HK-2 (cell line): ENCODE measurements around the gene EPB41L5.
"Not testable (repeated sequence)": the region's sequence is repeated elsewhere in the genome, so short reads cannot be mapped to it uniquely, and the experiment has no call there.

ENCODE experiments used
- DNase-seq: peaks from one replicate; pipeline ENCODE4 v3.0.0-alpha.2; 2018; ENCODE audit not compliant: unreplicated experiment

The EPB41L5 gene

GRCh38 chr2:120141300-120142069, 128.6 kb downstream of the EPB41L5 start:
- DNase-seq, result no peak

GRCh38 chr2:120142528-120143219, 129.8 kb downstream of the EPB41L5 start:
- DNase-seq, result no peak

DNA sequence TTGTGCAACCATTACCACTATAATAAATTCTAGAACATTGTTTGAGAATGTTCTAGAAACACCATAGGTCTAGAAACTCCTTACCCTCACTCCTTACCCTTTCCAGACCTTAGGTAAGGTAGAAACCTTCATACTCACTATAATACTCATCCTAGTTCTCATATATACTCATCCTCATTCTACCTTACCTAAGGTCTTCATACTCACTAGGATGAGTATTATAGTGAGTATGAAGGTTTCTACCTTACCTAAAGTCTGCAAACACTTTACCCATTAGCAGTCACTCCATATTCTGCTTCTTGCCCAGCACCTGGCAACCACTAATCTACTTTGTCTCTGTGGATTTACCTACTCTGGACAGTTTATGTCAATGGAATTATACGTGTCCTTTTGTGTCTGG, 135.4 kb downstream of the EPB41L5 start:
- DNase-seq, result no peak

GRCh38 chr2:120148669-120149068, 135.8 kb downstream of the EPB41L5 start:
- no peak for DNase-seq

GRCh38 chr2:120149406-120149805, 136.5 kb downstream of the EPB41L5 start:
- no peak for DNase-seq

- DNase-seq, result no peak
Observed at GRCh38 chr2:120150040-120150482, 137.2 kb downstream of the EPB41L5 start.

DNA sequence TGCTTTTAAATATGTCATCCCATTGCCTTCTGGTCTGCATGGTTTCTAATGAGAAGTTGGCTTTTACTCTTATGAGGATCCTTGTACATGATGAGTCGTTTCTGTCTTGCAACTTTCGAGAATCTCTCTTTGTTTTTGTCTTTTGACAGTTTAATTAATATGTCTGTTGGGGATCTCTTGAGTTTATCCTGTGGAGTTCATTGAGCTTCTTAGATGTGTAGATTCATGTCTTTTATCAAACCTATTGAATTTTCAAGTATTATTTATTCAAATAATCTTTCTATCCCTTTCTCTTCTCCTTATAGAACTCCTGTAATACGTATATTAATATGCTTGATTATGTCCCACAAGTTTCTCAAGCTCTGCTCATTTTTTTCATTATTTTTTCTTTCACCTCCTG, 142.4 kb downstream of the EPB41L5 start:
- no peak for DNase-seq

- not testable (repeated sequence) for DNase-seq
Observed at GRCh38 chr2:120158658-120159057, 145.8 kb downstream of the EPB41L5 start.

DNA sequence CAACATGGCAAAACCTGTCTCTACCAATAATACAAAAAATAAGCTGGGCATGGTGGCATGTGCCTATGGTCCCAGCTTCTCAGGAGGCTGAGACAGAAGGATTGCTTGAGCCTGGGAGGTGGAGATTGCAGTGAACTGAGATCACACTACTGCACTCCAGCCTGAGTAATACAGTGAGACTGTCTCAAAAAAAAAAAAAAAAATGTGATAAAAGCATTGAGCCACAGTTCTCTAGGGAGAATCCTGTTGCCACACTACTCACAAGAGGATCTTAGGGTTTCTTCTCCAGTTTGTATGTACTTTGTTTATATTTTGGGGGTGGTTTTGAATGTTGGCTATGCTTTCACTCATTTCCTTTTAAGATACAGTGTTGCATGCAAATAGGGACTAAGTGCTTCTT, 148.3 kb downstream of the EPB41L5 start:
- DNase-seq, result no peak

DNA sequence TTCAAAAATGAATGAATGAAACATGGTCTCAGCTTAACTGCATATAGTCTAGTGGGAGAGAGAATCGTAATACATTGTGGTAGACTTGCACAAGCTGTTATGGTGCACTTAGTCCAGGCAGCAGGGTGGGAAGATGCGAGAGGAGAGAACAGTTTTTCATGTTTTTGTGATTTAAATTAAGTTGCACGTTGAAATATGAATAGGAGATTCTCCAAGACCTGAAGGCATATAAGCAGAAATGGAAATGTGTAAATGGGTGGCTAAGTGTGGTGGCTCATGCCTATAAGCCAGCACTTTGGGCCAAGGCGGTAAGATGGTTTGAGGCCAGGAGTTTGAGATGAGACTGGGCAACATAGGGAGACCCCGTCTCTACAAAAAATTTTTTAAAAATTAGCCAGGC, 149.8 kb downstream of the EPB41L5 start:
- DNase-seq, result no peak

- no peak for DNase-seq
Observed at GRCh38 chr2:120167272-120167671, 154.4 kb downstream of the EPB41L5 start.

GRCh38 chr2:120169020-120169419, 156.1 kb downstream of the EPB41L5 start:
- no peak for DNase-seq

- no peak for DNase-seq
Observed at GRCh38 chr2:120174963-120175581, 162.2 kb downstream of the EPB41L5 start.

DNA sequence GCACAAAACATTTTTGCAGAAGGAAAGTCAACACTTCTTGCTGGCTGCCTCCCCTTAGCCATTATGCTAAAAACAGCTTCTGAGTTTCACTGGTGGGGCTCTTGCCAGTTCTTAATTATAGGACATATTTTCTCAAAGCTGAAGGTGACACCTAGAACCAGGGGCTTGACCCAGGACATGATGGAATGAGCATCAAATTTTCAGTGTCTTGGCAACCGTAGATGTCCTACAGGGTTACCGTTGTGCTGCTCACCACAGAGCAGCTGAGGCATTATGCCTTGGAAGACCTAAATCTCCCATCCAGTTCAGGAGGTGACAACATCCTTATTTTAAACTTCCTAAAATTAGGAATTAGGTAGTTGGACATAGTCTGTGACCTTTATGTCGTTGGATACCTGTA, 163.6 kb downstream of the EPB41L5 start:
- DNase-seq, result no peak

GRCh38 chr2:120177001-120177621, 164.2 kb downstream of the EPB41L5 start:
- DNase-seq, result no peak

- no peak for DNase-seq
Observed at GRCh38 chr2:120177973-120178372, 165.1 kb downstream of the EPB41L5 start.

DNA sequence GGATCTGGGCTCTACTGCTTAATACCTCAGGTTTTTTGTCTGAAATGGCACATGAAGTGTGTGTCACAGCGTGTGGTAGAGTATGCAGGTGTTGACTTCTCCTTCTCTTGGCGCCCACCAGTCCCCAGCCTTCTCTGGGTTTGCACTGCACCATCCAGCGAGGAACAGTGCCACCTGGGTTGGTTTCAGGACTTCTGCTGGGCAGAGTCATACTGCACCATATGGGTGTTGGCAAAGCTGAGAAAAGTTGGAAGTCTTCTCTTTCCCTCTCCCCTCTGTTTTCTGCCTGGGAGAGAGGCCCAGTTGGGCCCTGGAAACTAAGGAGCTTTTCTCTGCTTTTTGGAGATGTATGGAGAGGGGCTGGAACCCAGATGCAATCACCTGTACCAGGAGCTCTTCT, 166.5 kb downstream of the EPB41L5 start:
- DNase-seq, result no peak

GRCh38 chr2:120180066-120180465, 167.2 kb downstream of the EPB41L5 start:
- DNase-seq, result no peak

GRCh38 chr2:120182019-120182560, 169.2 kb downstream of the EPB41L5 start:
- no peak for DNase-seq

- no peak for DNase-seq
Observed at GRCh38 chr2:120189189-120189588, 176.3 kb downstream of the EPB41L5 start.

GRCh38 chr2:120192280-120192679, 179.4 kb downstream of the EPB41L5 start:
- no peak for DNase-seq

- no peak for DNase-seq
Observed at GRCh38 chr2:120195553-120195952, 182.7 kb downstream of the EPB41L5 start.
